ENCODE measurements around the gene AARSD1.
"Not testable (repeated sequence)": the region's sequence is repeated elsewhere in the genome, so short reads cannot be mapped to it uniquely, and the experiment has no call there.

Gene AARSD1, protein sequence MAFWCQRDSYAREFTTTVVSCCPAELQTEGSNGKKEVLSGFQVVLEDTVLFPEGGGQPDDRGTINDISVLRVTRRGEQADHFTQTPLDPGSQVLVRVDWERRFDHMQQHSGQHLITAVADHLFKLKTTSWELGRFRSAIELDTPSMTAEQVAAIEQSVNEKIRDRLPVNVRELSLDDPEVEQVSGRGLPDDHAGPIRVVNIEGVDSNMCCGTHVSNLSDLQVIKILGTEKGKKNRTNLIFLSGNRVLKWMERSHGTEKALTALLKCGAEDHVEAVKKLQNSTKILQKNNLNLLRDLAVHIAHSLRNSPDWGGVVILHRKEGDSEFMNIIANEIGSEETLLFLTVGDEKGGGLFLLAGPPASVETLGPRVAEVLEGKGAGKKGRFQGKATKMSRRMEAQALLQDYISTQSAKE

DNA sequence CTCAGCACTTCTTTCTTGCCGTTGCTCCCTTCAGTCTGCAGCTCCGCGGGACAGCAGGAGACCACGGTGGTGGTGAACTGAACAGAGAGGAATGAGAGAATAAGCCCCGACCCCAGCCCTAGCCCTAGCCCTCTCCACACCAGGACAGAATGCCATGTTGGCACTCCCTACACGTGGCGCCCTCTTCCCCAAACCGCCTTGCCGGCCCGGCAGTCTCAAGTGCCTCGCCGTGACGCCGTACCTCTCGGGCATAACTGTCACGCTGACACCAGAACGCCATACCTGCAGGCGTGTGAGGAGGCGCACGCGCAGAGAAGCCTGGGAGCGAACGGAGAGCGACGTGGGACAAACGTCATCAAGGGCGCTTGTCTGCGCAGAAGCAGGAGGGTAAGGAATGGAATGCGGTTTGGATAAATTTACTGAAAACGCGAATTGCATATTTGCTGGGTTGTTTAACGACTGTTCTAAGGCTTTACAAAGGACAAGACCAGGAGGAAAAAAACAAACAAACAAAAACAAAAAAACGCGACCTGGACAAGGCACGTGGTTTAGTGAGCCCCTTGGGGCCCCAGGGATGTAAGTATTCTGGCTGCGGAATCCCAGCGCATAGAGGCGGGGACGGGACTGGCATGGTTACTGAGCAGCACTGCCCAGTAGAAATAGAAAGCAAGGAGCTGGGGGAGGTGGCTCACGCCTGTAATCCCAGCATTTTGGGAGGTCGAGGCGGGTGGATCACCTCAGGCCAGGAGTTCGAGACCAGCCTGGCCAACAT, at the start of gene AARSD1:
TSS of gene AARSD1 (minus strand) at position 294 of the 772 bp plus-strand sequence. CDS start at position 280, 14 bp downstream.
- DNase-seq, result peak; percentile 88

DNA sequence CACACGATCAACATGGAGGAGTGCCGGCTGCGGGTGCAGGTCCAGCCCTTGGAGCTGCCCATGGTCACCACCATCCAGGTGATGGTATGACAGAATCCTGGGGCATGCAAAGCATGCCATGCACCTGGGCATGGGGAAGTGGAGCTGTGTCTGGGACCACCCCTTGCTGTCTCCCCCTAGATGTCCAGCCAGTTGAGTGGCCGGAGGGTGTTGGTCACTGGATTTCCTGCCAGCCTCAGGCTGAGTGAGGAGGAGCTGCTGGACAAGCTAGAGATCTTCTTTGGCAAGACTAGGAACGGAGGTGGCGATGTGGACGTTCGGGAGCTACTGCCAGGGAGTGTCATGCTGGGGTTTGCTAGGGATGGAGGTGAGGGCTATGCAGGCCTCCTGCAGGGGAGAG, 49.0 kb upstream of the AARSD1 start:
- DNase-seq, result no peak

DNA sequence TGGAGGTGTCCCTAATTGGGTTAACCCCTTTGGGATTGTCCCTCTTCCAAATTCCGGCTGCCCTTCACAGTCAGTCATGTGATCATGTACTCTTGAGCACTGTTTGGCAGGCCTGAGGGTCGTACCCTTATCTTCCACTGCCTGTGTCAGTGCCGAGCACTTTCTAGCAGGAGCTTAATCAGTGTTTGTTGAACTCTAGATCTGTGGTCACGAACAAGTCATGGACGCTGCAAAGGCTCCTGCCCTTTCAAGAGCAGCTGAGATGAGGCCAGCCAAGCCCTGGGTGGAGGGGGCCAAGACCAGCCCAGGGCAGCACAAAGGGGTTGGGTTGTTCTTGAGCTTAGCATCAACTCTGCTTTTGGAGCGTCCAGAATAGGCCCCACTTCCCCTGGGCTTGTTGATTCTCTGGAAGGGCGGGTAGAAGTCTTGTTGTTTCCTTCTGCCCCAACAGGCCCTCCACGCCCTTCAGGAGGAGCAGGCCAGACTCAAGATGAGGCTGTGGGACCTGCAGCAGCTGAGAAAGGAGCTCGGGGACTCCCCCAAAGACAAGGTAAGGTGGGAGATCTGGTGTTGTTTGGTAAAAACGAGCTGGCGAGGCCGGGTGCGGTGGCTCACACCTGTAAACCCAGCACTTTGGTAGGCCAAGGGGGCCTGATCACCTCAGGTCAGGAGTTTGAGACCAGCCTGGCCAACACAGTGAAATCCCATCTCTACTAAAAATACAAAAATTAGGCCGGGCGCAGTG, 47.6 kb upstream of the AARSD1 start:
- DNase-seq, result no peak

DNA sequence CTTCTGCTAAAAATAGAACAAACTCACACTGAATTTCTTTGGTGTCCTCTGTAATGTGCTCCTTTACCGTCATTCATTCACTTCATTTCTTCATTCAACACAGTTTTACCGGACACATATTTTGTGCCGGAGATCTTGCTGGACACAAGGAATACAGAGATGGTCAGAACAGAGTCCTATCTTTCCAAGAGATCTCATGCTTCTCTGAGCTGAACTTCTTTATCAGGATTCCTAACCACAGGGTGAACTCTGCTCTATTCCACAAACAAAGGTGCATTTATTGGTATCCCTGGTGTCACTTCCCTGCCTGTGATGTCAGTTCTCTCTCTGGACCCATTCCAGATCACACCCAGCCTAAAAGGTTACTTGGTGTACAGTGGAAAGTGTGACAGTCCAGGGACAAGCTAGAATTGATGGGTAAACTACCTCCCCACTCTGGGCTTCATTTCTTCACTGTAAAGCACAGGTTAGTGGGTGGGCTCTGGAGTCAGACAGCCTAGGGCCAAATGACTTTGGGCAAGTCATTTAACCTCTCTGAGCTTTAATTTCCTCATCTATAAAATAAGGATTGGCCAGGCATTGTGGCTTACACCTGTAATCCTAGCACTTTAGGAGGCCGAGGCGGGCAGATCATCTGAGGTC, 46.5 kb upstream of the AARSD1 start:
- DNase-seq, result no peak

DNA sequence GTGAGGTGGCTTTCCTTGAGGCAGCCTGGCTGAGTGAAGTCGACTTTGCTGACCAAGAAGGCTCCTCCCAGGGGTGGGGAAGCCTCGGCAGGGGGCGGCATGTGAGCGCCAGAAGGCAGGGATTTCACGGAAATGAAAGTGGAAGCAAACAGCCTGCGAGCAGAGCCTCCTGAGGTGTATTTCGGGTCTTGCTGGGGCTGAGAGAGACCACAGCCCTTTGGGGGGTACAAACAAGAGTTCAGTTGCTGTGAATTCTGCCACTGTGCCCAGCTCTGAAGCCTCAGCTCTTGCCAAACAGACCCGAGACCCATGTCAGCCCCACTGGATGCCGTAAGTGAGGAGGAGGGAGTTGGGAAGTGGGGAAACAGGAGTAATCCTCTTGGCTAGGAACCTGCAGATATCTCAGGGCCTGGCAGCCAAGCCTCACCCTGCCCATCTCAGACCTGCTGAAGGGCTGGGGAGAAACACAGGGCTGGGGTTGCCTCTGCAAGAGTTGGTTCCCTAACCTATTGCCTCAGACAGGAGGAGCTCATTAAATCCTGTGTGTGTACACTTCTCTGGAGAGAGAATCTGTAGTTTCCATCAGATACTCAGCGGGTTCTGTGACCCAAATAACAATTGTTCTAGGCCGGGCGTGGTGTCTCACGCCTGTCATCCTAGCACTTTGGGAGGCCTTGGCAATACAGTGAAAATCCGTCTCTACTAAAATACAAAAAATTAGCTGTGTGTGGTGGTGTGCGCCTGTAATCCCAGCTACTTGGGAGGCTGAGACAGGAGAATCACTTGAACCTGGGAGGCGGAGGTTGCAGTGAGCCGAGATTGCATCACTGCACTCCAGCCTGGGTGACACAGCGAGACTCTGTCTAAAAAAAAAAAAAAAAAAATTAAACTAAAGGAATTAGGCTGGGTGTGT, 42.6 kb upstream of the AARSD1 start, which contains the start of gene IFI35:
TSS of gene IFI35 (plus strand) at position 146 of the 913 bp plus-strand sequence. CDS start at position 310, 164 bp downstream.
- peak; percentile 35 for DNase-seq

DNA sequence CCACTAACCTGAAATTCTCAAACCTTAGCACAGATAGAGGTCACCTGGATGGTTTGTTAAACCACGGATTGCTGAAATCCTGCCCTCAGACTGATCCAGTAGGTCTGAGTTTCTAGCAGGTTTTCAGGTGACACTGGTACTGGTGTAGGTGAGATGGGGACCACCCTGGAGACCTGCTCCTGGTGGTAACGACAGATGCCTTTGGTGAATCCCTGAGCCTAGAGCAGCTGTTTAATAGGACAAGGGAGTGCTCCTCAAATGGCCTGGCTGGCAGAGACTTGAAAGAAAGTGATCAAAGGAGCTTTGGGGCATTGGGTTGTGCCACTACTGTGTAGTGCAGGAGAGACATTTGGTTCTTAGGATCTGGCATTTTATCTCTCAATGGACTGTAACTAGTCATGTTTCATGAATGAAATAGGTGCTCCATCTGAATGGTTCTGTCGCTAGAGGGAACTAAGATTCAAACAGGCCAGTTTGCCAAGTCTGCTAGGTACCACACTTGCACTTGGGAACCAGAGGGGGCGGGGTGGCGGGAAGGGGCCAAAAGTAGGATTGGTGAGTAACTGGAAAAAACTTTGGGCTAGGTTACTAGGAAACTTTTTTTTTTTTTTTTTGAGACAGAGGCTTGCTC, 39.4 kb upstream of the AARSD1 start:
- DNase-seq, result no peak

DNA sequence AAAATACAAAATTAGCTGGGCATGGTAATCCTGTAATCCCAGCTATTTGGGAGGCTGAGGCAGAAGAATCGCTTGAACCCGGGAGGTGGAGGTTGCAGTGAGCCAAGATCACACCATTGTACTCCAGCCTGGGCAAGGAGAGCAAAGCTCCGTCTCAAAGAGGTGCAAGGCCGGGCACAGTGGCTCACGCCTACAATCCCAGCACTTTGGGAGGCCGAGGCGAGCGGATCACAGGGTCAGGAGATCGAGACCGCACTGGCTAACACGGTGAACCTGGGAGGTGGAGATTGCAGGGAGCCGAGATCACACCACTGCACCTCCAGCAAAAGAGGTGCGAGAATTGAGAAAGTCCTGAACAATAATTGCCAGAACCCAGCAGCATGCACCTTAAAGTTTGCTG, 36.6 kb upstream of the AARSD1 start:
- DNase-seq, result not testable (repeated sequence)

DNA sequence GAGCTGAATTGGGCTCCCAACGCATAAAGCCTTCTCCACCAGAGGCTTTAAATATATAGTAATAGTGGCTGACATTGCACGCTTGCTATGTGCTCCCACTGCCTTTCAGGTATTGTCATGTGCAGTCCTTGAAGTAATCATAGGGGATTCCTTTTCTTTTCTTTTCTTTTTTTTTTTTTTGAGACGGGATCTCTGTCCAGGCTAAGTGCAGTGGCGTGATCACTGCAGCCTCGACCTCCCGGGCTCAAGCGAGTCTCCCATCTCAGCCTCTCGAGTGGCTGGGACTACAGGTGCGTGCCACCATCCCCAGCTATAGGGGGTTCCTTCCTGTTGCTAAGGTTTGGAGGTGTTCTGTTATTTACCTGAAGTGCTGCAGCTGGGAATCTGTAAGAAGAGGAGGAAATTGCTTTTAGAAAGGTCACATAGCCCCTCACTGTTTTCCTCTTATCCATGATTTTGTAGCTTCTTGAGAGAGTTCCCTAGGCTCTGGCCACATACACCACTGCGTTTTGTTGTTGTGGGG, 34.8 kb upstream of the AARSD1 start:
- no peak for DNase-seq

DNA sequence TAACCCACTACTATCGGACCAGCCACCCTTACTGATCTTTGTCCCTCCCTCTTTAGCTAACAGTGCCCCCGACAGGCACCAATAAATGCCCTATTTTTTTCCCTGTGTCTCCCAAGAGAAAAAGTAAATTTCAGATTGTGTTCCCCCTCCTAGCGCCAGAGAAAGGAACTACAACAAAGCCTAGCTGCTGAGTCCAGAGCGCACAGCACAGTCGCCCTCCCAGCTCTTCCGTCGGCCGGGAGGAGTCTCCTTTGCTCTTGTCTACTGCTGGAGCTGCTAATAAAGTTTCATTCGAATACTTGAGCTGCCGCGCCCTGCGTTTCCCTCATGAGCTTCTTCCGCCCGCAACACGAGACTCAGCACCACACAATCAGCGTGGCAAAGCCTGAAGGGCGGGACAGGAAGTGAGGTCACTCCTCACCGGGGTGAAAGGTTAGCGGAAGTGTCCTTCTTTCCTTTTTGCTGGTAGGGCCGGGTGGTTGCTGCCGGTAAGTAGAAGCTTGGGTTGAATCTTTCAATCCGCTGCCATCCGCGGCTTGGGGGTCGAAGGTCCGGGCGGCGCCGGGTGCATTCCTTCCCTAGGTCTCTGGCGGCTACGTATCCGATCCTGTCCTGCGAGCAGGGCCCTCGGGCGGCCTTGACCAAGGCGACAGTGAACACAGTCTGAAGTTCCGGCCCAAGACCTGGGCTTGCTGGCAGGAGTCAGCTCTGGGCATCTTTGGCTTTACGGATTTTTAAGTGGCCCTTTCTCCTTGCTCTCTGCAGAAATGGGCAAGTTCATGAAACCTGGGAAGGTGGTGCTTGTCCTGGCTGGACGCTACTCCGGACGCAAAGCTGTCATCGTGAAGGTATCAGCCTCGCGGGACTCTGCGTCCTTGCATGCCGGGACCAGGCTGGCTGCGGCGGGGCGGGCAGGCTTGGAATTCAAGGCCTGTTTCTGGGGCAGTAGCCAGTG, 34.0 kb upstream of the AARSD1 start, which contains the start of gene RPL27:
TSS of gene RPL27 (plus strand) at position 436 of the 955 bp plus-strand sequence. CDS start at position 768, 332 bp downstream.
- peak; percentile 100 for DNase-seq

DNA sequence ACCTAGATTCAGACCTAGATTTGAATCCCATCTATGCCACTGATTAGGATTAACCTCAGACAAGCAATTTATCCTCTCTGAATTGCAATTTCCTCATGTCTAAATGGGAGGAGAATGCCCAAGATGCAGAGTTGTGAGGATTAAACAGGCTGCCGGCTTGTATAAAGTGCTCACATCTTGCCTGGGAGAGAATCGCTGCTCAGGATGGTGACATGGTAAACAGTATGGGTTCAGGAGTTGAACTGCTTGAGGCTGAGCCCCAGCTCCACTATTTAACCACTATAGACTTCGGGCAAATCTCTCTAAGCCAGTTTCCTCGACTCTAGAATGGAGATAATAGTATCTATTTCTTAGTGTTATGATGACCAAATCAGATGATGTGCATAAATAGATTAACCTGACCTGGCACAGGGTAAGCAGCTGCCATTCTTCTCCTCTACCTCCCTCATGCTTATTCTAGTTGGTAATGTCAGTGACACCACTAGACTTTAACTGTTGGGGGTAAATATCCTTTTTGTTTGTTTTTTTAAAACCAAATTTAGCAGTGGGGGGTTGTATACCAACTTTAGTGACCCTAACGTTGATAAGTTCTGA, 33.2 kb upstream of the AARSD1 start:
- DNase-seq, result no peak

DNA sequence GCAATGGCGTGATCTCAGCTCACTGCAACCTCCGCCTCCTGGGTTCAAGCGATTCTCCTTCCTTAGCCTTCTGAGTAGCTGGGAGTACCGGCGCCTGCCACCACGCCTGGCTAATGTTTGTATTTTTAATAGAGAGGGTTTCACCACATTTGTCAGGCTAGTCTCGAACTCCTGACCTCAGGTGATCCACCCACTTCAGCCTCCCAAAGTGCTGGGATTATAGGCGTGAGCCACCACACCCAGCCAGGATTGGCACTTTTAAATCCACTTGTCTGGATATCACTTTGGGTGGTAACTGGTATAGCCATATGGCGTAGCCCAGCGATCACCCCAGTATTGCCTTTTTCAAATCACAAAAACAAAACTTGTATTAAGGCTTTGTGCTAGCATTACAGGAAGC, 29.7 kb upstream of the AARSD1 start:
- not testable (repeated sequence) for DNase-seq

DNA sequence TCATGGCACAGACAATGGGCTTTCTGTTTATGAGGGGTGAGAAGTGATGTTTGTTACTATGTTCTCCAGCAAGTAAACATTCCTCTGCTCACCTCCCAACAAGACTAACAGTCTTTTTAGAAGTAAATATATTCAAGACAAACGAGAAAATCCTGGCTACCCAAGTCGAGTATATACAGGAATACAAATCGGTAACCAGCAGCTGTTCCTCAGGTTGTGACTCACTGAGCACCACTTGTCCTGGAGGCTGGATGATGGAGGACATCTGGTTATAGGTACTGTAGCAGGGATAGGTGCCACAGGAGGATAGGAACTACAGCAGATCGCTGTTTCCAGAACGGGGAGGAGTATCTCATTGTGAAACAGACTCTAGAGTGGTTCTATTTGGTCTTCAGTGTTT, 28.6 kb upstream of the AARSD1 start:
- DNase-seq, result no peak

DNA sequence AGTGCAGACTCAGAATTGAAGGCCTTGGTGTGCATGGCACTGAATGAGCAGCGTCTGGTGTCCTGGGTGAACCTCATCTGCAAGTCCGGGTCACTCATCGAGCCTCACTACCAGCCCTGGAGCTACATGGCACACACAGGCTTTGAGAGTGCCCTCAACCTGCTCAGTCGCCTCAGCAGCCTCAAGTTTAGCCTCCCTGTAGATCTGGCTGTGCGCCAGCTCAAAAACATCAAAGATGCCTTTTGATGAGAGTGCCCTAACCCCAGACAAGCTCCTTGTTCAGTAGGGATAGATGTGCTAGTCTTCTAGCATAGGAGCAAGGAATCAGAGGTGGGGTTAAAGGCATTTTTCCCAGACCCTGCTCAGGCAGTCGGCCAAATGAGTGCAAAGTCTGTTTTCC, 27.2 kb upstream of the AARSD1 start:
- DNase-seq, result no peak

DNA sequence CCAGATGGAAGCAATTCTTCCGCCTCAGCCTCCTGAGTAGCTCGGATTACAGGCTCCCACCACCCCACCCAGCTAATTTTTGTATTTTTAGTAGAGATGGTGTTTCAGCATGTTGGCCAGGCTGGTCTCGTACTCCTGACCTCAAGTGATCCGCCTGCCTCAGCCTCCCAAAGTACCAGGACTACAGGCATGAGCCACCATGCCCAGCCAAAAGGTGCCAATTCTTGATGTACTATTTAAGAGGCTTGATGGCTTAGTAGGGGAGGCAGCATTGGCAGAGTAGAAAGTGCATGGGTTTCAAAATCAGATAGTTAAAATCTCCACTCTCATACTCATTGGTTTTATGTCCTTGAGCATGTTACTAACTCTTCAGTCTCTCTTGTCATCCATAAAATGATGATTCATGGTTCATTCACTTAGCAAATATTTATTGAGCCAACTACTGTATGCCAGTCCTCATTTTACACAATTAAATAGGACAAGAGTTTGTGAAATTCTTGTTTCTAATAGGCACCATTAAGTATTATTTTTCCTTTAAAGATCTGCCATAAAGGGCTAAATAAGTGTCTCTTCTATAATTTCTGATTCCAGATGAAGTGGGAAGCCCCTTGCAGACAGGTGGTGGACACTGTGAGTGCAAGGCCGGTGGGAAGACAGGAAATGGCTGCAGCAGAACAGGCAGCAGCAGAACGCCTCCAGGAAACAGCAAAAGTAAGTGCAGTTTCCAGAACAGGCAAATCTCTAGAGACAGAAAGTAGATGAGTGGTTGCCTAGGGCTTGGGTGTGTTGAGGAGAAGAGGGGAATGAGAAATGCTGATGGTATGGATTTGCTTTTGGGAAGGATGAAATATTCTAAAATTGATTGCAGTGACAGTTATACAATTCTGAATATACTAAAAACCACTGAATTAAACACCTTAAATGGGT, 25.7 kb upstream of the AARSD1 start:
- no peak for DNase-seq

DNA sequence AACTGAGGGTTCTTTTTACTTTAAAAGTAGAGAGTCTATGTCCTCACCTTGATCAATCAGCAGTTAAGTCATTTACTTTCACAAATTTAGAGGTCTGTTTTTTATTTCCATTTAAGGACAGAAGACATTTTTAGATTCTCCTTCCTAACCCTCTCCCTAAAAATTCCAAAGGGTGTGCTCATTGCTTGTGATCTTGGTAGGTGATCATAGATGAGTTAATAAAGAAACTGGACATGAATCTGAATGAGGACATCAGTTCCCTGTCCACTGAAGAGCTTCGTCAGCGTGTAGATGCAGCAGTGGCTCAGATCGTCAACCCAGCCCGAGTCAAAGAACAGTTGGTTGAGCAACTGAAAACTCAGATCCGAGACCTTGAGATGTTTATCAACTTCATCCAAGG, 24.9 kb upstream of the AARSD1 start:
- no peak for DNase-seq

DNA sequence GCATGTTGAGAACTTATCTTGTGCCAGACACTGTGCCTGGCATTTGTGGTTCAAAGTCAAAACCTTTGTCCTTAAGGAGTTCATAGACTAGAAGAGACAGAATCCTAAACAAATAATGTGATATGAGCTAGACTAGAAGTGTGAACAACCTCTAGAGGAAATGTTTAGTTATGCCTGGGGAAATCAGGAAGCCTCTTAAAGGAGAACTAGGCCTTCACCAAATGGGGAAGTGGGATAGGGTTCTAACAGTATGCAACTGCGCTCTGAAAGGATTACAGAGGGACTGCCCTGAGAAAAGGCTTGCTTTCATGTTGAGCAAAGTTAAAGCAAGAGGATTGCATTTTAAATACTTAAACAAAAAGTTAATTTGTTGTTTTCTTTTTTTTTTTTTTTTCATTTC, 21.0 kb upstream of the AARSD1 start:
- DNase-seq, result no peak

DNA sequence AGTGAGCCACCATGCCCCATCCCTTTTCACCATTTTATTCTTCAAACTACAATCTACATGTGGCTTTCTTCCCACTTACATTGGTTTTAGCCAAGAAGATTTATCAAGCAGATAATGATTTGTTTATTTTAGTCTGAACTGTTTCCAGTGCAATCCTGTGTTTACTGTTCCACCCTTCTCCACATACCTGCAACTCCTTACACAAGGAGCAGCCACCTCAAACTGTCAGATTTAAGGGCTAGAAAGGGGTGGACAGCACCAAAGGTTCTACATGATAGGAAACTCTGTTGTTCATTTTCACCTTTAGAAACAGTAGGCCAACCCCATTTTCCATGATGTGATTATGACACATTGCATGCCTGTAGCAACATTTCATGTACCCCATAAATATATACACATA, 18.0 kb upstream of the AARSD1 start:
- DNase-seq, result no peak
